ENCODE data around the gene LRRC51. TPM values are rescaled to one million over a fixed set of nuclear protein-coding genes. Genes with fewer than 3 reads are reported as not detected.

LRRC51 gene
- total and polyA plus RNA-seq, 2 donors: 5.0 to 8.3 TPM

- DNase-seq (ENCODE audit: extremely low spot score): peak; percentile 39
- 91% methylated on average over 3 of the region's 3 CpGs for WGBS
- no peak overlapping the region for H3K4me3 ChIP-seq (ENCODE audit: low read depth, low read length)
- H3K4me1 ChIP-seq (ENCODE audit: insufficient read depth): peaks cover 2% of the 10 kb centered on the region
- no peaks in the 10 kb centered on the region for H3K36me3 ChIP-seq (ENCODE audit: insufficient read depth)
- H3K27ac ChIP-seq (ENCODE audit: low read depth): peak overlapping the region; percentile 30
Observed at GRCh38 chr11:72081821-72082453, 1.3 kb downstream of the LRRC51 start.

DNA sequence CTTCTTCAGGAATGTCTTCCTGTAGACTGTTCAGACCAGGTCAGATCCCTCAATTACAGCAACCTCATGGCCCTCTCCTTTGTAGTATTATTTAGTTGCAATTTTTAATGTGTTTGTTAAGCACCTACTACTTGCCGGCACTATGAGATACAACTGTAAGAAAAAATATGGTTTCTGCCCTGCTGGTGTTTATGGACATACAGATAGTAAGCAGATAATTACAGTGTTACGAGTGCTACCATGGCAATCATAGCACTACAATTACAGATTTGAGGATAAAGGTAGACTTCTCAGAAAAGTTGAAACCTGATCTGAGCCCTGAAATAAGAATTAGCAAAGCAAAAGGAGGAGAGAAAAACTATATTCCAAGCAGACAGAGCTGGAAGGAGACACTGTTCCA lies 2.8 kb downstream of the LRRC51 start:
- no peak overlapping the region for H3K27ac ChIP-seq (ENCODE audit: low read depth)
- DNase-seq (ENCODE audit: extremely low spot score): no peak
- 81% methylated on average over 2 of the region's 2 CpGs for WGBS
- no peak overlapping the region for H3K4me3 ChIP-seq (ENCODE audit: low read depth, low read length)
- H3K4me1 ChIP-seq (ENCODE audit: insufficient read depth): peaks cover 2% of the 10 kb centered on the region
- no peaks in the 10 kb centered on the region for H3K36me3 ChIP-seq (ENCODE audit: insufficient read depth)

DNA sequence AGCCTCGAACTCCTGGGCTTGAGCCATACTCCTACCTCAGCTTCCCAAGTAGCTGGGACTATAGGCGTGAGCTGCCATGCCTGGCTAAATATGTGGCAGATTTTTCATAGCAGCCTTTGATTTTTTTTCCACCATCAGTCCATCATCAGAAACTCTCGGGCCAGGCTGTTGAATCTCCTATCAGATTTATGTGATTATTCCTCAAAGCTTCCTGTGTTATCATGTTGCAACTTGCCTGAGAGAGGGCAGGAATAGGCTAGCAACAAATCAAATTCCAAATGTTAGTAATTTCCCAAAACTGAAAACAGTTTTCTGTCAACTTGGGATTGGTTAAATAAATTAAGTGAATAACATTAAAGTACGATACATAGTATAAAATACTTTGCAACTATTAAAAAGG lies 3.4 kb downstream of the LRRC51 start:
- no peak for DNase-seq (ENCODE audit: extremely low spot score)
- no peak overlapping the region for H3K4me3 ChIP-seq (ENCODE audit: low read depth, low read length)
- H3K27ac ChIP-seq (ENCODE audit: low read depth): no peak overlapping the region
- no peaks in the 10 kb centered on the region for H3K36me3 ChIP-seq (ENCODE audit: insufficient read depth)
- H3K4me1 ChIP-seq (ENCODE audit: insufficient read depth): peaks cover under 1% of the 10 kb centered on the region
- WGBS: 75% methylated on average over 4 of the region's 4 CpGs

DNA sequence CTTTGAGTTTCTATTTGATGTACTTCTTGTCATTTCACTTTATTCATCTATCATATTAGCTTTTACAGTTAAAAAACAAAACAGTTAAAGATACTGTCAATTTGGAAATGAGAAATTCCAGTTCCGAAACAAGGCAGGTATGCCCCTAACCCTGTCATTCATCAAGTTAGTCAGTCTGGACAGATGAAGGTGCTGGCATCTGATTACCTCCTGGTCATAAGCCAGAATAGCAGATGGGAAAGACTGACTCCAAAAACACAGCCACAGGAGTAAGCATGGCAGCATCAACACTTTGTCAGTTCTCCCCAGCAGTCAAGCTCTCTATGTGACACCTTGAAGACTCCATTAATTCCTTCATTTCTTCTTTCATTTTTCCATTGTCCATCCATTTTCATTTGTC lies 4.3 kb downstream of the LRRC51 start:
- DNase-seq (ENCODE audit: extremely low spot score): no peak
- Histone ChIP-seq H3K36me3 (ENCODE audit: insufficient read depth) (no peaks in the 10 kb centered on the region), H3K4me1 (ENCODE audit: insufficient read depth) (no peaks in the 10 kb centered on the region), H3K27ac (ENCODE audit: low read depth) (no peak overlapping the region), H3K4me3 (ENCODE audit: low read depth, low read length) (no peak overlapping the region)
- WGBS: 95% methylated on average over 1 of the region's 1 CpG

DNA sequence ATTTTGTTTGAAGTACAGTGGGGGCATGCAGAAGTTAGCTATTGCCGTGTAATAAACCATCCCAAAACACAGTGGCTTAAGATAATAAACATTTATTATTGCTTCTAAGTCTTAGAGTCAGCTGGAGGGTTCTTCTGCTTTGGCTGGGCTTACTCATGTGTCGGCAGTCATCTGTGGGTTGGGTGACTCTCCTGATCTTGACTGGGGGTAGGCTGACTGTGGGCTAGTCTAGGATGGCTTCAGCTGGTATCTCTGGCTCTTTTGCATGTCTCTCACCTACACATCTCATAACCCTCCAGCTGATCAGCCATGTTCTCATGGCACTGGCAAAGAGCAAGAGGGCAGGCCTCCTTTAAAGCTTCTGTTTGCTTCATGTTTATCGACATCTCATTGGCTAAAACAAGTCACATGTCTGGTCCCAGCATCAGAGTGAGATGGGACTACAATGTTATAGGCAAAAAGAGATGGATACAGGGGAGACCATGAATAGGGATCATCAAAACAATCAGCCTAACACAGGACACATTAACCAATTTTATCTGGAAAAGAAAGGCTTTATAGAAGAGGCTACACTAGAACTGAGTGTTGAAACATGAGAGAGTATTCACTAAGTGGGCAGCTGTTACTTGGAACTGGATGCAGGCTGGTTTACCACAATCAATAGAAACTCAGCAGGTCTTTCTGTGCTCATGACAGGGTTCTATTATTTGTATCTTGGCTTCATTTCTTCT lies 5.1 kb downstream of the LRRC51 start:
- Histone ChIP-seq H3K36me3 (ENCODE audit: insufficient read depth) (no peaks in the 10 kb centered on the region), H3K4me1 (ENCODE audit: insufficient read depth) (no peaks in the 10 kb centered on the region), H3K27ac (ENCODE audit: low read depth) (no peak overlapping the region), H3K4me3 (ENCODE audit: low read depth, low read length) (no peak overlapping the region)
- DNase-seq (ENCODE audit: extremely low spot score): no peak
- WGBS: 78% methylated on average over 3 of the region's 3 CpGs

GRCh38 chr11:72088076-72088808 lies 7.6 kb downstream of the LRRC51 start:
- H3K4me1 ChIP-seq (ENCODE audit: insufficient read depth): no peaks in the 10 kb centered on the region

DNA sequence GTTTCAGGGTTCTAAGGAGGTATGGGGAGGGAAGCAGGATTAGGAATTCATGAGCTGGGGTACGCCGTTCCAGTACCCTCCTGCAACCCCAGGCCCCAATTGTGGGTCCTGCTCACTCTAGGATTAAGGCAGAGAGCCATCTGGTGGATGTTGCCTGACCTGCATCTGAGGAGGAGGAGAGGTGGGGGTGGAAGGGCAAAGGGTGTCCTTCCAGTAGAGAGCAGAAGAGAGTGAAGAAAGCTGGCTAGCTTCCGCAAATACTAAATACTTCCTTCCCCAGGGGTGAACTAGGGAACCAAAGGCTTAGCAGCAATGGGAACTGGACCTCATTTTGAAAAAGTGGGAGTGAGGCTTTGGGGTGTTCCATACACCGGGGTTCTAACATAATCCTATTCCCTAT lies 10.6 kb downstream of the LRRC51 start:
- no peak overlapping the region for H3K27ac ChIP-seq (ENCODE audit: low read depth)
- WGBS: 31% methylated on average over 4 of the region's 4 CpGs
- no peaks in the 10 kb centered on the region for H3K36me3 ChIP-seq (ENCODE audit: insufficient read depth)
- no peak for DNase-seq (ENCODE audit: extremely low spot score)
- no peaks in the 10 kb centered on the region for H3K4me1 ChIP-seq (ENCODE audit: insufficient read depth)
- no peak overlapping the region for H3K4me3 ChIP-seq (ENCODE audit: low read depth, low read length)

More at GRCh38 chr11:72088076-72088808, 7.6 kb downstream of the LRRC51 start:
- Histone ChIP-seq H3K36me3 (ENCODE audit: insufficient read depth) (no peaks in the 10 kb centered on the region), H3K4me3 (ENCODE audit: low read depth, low read length) (no peak overlapping the region), H3K27ac (ENCODE audit: low read depth) (no peak overlapping the region)
- no peak for DNase-seq (ENCODE audit: extremely low spot score)
- 76% methylated on average over 4 of the region's 4 CpGs for WGBS

DNA sequence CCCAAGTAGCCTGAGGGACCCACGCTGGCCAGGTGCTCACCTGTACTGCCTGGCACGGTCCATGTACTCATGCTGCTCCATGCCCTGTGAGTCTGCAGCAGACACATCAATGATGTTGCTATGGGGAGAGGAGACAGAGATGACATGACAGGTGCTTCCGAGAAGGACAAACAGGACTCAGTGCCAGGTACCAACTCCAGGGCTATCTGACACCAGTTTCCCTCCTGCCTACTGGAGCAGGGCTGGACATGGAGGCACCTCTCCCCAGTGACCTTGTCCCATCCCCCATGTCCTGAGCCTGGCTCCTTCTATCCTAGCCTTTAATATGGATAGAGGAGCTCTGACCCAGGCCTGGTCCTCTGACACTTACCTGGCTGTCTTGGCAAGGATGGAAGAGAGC lies 18.1 kb downstream of the LRRC51 start:
- 93% methylated on average over 3 of the region's 3 CpGs for WGBS
- Histone ChIP-seq H3K4me1 (ENCODE audit: insufficient read depth) (no peaks in the 10 kb centered on the region), H3K36me3 (ENCODE audit: insufficient read depth) (peaks cover 2% of the 10 kb centered on the region), H3K27ac (ENCODE audit: low read depth) (no peak overlapping the region), H3K4me3 (ENCODE audit: low read depth, low read length) (no peak overlapping the region)
- no peak for DNase-seq (ENCODE audit: extremely low spot score)

DNA sequence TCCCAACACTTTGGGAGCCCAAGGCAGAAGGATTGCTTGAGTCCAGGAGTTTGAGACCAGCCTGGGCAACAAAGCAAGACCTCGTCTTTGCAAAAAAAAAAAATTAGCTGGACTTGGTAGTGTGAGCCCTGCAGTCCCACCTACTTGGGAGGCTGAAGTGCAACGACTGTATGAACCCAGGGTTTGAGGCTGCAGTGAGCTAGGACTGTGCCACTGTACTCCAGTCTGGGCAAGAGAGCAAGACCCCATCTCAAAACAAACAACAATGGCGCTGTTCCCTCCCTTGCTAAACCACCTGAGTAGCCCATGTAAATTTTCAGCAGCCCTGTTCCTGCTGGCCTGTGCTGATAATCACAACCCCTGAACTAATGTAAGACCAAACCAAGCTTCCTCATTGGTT lies 19.4 kb downstream of the LRRC51 start:
- H3K4me1 ChIP-seq (ENCODE audit: insufficient read depth): no peaks in the 10 kb centered on the region
- H3K4me3 ChIP-seq (ENCODE audit: low read depth, low read length): no peak overlapping the region
- DNase-seq (ENCODE audit: extremely low spot score): no peak
- no peak overlapping the region for H3K27ac ChIP-seq (ENCODE audit: low read depth)
- 85% methylated on average over 3 of the region's 3 CpGs for WGBS
- H3K36me3 ChIP-seq (ENCODE audit: insufficient read depth): peaks cover 2% of the 10 kb centered on the region

GRCh38 chr11:72100462-72100861 lies 19.8 kb downstream of the LRRC51 start:
- no peaks in the 10 kb centered on the region for H3K4me1 ChIP-seq (ENCODE audit: insufficient read depth)
- no peak overlapping the region for H3K4me3 ChIP-seq (ENCODE audit: low read depth, low read length)
- peaks cover 2% of the 10 kb centered on the region for H3K36me3 ChIP-seq (ENCODE audit: insufficient read depth)
- DNase-seq (ENCODE audit: extremely low spot score): no peak
- WGBS: 89% methylated on average over 1 of the region's 1 CpG
- no peak overlapping the region for H3K27ac ChIP-seq (ENCODE audit: low read depth)

DNA sequence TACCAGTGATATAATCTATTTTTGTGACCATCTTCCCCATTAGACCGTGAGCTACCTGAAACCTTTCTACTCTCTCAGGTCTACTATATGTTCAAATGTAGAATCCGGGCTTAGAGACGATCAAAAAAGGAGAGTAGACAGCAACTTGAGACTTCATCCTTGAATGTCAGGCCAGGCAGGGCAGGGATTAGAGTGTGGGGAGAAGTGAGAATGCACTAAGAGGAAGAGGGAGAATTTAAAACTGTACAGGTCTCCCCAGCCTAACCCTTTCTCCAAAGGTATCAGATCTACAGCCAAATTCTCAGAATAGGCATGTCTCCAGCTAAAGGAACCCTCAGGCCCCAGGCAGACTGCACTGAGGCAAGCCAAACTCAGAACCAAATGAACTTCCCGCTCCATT lies 21.5 kb downstream of the LRRC51 start:
- DNase-seq (ENCODE audit: extremely low spot score): no peak
- 50% methylated on average over 4 of the region's 4 CpGs for WGBS
- H3K4me1 ChIP-seq (ENCODE audit: insufficient read depth): no peaks in the 10 kb centered on the region

GRCh38 chr11:72102631-72102945 lies 21.9 kb downstream of the LRRC51 start:
- Histone ChIP-seq H3K4me3 (ENCODE audit: low read depth, low read length) (peak overlapping the region; percentile 78), H3K36me3 (ENCODE audit: insufficient read depth) (no peaks in the 10 kb centered on the region), H3K4me1 (ENCODE audit: insufficient read depth) (no peaks in the 10 kb centered on the region), H3K27ac (ENCODE audit: low read depth) (peak overlapping the region; percentile 90)
- DNase-seq (ENCODE audit: extremely low spot score): no peak
- WGBS: 3% methylated on average over 9 of the region's 9 CpGs

More for the DNA sequence above, 21.5 kb downstream of the LRRC51 start:
- peak overlapping the region; percentile 15 for H3K27ac ChIP-seq (ENCODE audit: low read depth)
- peak overlapping the region; percentile 78 for H3K4me3 ChIP-seq (ENCODE audit: low read depth, low read length)
- no peaks in the 10 kb centered on the region for H3K36me3 ChIP-seq (ENCODE audit: insufficient read depth)

DNA sequence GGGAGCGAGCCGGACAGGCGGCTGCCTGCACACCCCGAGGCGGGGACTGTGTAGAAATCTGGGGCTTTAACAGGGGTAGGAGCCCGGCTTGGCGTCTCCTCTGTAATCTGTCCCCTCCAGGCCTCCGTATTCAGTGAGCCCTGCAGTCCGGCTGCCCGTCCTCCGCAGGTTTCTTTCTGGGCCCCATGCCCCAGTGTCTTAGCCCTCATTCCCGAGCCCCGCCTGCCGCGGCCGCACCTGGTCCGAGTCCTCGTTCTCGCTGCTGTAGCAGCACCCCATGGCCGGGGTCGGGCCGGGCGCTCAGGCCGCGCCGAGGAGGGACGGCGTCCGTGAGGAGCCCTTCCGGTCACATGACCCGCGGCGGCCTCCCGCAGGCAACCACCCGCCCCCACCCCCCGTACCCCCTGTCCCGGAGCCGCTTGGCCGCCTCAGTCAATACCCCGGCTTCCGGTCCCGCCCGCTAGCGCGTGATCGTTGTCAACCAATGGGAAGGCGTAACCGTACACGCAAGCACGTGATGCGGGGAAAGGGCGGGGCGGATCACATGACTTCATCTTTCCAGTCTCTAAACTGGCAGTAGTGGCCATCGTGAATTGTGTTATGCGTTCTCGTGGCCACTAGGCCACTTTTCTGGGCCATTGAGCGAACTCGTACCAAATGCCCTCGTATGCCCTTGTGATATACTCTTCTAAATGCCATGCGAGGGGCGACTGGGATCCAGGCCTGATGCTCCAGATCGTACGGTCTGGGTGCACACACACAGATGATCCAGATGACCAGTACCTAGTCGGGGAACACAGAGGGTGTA lies 22.5 kb downstream of the LRRC51 start, which contains the start of gene LAMTOR1:
Gene LAMTOR1, minus strand, starts transcription at position 352 of the 808 bp plus-strand sequence. Its CDS starts 73 bp downstream, at position 279.
- peak within 1 kb of the TSS; percentile 78 for H3K4me3 ChIP-seq (ENCODE audit: low read depth, low read length)
- no peaks in the 10 kb centered on the region for H3K4me1 ChIP-seq (ENCODE audit: insufficient read depth)
- peak within 1 kb of the TSS; percentile 90 for H3K27ac ChIP-seq (ENCODE audit: low read depth)
- H3K36me3 ChIP-seq (ENCODE audit: insufficient read depth): no peaks in the 10 kb centered on the region
- 2% methylated on average over 64 of the region's 64 CpGs for WGBS
- DNase-seq (ENCODE audit: extremely low spot score): peak; percentile 98
